HG03097 (cell line): ENCODE results near the gene ACTG2.
"Not testable (repeated sequence)": the region's sequence is repeated elsewhere in the genome, so short reads cannot be mapped to it uniquely, and the experiment has no call there.

Experiments
- ATAC-seq: cut with Tn5 transposase; IDR thresholded peaks from one replicate; pipeline ENCODE4 v1.9.1; 2021; ENCODE audit not compliant: unreplicated experiment, low FRiP score

ACTG2 gene

DNA sequence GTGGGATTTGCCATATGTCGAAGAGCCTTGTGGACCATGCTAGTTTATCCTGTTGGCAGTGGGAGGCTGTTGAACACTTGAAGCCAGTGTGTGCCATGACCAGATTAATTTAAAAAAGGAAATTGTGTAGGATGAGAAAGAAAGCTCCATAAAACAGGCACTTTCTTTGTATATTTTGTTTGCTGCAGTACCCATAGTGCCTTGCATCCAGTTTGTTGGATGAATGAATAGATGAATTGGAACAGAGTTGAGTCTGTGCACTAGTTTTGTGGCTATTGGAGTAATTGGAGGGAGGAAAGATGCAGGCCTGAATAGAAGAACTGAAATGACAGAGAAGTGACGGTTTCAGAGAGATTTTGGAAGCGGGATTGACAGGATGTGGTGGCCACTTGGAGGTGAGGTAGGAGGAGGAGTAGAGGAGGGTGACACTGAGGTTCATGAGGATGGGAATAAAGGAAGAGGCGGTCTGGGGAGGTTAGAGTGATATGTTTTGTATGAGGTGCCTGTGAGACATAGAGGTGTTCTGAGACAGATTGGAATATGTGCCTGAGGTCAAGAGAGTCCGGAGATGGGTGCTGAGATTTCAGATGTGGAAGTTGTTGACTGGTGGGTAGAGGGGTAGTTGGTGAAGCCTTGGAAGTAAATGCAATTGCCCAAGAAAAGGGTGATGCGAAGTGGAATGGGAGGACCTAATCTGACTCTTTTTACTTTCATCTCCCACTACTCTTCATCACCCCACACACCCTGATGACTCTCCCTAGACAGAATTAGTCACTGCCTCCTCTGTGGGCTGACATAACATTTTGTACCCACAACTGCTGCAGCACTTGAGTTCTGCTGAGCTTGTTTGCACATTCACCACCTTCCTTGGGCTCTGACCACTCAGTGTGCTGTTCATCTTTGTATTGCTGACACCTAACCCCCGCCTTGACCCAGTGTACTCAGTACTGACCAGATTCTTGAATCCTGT is 39.0 kb downstream of the ACTG2 start:
- no peak for ATAC-seq

DNA sequence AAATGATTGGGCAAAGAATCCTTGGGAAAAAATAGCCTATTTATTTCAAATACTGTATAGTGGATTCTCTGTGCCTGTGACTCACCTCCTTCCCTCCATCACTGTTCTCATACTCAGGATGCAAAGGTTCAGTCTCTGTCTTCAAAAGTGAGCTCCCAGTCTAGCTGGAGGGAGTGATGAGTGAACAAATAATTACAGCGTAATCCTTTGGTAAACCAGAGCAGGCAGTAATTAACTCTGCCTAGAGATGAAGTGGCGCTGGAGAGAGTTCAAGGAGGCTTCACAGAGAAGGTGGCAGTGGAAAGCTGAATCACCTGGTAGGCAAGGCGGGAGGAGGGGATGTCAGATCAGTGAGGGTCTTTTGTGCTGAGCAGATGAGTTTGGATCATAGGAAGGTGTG is 40.4 kb downstream of the ACTG2 start:
- no peak for ATAC-seq

DNA sequence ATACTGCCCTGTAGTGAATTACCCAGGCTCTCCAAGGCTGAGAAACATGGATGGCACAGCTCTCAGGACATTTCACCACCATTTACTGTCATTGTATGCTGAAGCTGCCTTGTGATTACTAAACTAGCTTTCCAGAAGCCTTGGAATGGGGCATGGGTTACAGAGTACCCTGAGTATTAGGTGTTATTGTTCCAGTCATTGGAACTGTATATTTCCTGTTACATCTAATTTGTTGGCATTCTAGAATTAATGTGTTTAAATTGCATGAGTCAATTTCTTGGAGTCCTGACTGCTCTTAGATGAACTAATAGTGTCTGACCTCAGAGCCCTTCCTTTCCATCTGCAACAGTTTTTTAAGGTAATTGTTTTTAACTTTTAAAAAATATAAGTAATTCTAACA is 42.8 kb downstream of the ACTG2 start:
- no peak for ATAC-seq

DNA sequence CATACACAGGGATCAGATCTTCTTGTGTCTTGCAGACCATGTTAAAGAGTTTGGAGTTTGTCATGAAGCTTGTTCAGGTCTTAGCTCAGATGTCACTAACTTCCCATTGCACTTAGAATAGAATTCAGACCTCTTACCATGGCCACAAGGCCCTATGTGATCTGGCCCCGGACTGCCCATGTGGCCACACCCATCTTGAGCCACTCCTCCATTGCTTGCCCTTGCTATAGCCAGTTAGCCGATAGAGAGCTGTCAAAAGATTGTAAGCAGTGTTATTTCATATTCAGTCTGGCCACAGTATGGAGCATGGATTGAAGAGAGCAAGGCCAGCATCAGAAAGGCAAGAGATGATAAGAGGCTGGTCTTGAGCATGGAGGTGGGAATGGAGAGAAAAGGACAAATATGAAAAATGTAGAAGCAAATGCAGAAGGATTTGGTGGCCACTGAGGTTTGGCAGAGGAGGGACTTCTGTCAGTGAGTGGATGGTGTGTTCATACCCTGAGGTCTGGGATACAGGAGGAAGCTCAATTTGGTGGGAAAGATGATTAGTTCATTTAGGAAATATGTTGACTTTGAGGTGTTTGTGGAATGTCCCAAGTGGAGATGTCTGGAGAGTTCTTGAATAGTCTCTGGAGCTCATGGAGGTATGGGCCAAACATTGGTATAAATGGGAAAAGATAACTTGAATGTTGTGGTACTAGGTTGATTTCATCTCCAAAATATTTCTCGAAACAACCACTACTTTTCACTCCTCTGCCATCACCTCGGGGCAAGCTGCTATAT is 44.5 kb downstream of the ACTG2 start:
- ATAC-seq = no peak

DNA sequence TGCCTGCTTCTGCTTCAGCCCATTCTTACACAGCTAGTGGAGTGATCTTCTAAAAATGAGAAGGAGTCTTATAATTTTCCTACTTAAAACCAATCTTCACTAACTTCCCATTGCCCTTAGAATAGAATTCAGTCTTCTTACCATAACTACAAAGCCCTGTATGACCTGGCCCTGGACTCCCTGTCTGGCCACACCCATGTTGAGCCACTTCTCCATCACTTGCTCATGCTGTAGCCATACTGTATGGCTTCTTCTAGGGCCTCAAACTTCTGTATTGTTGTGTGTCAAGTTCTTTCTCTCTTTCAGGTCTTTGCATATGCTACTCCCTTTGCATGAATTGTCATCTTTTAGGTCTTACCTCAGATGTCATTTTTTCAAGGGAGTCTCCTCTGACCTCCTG is 45.1 kb downstream of the ACTG2 start:
- ATAC-seq = no peak

DNA sequence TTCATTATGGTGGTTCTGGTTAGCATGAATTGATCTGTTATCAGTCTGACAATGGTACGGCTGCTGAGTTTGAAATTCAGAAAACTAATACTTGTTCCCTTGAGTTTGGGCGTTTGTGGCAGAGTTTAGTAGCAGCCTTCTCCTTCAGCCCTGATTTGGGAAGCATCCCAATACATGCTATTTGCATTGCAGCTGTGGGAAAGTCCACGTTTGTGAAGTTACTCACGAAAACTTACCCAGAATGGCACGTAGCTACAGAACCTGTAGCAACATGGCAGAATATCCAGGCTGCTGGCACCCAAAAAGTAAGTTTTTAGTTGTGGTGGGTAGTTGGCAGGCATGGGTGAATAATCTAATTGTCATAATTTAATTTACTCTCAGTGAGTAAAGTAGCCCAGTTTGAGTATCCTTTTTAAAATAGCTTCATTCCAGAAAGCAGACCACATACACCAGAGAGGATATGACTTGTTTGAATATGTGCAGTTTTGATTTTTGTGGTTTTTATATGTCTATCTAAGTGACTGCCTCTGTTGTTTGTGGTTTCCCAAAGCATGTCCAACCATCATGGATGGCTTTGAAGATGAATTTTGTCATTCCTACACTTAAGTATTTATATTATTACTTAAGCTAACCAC is 46.0 kb downstream of the ACTG2 start:
- ATAC-seq = no peak

DNA sequence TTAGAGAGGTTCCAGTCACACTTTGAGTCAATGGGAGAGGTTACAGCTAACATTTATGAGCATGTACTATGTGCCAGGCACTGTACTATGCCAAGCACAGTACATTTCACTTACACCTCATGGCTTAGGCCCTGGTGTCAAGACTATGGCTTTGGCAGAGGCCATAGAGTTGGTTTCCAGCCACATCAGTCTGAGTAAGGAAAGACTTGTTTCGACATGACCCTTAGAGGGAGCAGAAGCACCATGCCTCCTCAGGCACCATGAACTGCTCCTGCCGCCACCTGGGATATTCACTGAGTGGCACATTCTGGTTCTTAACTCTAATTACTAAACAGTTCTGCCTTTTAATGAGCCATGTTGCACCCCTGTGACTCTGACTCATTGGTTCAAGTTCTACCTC is 46.6 kb downstream of the ACTG2 start:
- ATAC-seq = no peak

DNA sequence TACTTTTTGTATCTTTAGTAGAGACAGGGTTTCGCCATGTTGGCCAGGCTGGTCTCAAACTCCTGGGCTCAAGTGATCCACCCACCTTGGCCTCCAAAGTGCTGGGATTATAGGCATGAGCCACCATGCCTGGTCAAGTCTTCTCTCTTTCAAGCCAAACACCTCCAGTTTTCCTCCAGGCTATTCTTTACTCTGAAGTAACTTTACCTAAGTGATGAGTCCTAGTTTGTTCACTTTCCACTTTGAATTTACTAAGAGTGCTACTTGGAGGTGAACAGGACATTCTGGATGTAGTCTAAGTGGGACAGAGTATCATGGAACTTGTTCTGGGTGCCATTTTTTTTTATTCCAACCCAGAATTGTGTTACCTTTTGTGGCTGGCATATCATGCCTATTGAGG is 47.3 kb downstream of the ACTG2 start:
- not testable (repeated sequence) for ATAC-seq

DNA sequence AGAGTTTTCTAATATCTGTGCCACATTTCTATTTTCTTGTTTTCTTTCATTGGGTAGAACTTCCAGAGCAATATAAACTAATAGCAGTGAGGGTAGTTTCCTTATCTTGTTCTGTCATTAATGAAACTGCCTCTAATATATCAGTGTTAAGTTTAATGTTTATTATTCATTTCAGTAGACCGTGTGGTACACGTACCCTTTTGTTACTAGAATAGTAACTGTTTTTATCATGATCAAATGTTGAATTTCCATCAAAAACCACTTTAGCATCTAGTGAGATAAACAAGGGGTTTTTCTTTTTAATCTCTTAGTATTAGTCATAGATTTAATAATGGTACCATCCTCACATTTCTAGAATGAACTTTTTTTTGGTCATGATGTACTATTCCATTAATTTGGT is 49.9 kb downstream of the ACTG2 start:
- ATAC-seq = no peak

DNA sequence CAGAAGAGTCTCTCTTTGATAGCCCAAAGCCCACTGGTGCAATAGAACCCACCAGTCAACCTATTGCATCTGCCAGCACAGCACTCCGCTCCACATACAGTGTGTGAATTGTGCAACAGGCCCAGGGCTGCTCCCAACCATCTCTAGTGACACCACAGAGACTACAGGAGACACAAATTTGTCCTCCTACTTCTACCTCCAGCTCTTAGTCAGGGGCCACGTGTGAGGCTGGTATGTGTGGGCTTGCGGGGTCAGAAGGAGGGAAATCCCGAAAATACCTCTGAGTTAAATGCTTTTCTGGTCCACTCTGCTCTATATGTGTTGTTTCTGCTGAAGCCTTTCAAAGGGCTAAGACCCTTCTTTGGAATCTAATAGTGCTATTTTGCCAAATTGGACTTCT is 51.9 kb downstream of the ACTG2 start:
- no peak for ATAC-seq

DNA sequence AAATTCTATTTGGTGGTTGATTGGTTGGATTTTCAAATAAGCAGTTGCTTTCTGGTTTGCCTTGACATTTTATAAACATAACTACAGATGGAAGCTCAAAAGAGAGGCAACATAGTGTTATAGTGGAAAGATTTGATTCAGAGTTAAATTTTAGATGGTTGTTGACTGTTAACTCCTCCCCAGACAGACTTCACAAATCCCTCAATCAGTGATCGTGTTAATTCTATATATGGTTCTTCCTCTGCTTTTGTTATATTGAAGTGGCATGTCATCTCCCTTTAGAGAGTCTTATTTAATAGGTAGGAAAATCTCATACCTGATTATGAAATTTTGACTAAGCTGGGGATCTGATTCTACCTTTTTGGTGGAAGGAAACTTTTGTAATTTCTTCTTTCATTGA is 53.4 kb downstream of the ACTG2 start:
- no peak for ATAC-seq

DNA sequence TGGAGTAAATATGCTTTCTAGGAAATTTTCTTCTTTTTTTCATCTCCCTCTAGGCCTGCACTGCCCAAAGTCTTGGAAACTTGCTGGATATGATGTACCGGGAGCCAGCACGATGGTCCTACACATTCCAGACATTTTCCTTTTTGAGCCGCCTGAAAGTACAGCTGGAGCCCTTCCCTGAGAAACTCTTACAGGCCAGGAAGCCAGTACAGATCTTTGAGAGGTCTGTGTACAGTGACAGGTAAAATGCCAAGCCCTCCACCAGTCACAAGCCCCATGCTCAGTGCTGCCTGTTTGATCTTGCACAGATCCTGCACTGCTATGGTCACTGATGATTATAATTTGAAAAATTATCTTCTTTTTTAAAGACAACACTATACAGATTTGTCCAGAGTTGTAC is 53.9 kb downstream of the ACTG2 start:
- no peak for ATAC-seq

DNA sequence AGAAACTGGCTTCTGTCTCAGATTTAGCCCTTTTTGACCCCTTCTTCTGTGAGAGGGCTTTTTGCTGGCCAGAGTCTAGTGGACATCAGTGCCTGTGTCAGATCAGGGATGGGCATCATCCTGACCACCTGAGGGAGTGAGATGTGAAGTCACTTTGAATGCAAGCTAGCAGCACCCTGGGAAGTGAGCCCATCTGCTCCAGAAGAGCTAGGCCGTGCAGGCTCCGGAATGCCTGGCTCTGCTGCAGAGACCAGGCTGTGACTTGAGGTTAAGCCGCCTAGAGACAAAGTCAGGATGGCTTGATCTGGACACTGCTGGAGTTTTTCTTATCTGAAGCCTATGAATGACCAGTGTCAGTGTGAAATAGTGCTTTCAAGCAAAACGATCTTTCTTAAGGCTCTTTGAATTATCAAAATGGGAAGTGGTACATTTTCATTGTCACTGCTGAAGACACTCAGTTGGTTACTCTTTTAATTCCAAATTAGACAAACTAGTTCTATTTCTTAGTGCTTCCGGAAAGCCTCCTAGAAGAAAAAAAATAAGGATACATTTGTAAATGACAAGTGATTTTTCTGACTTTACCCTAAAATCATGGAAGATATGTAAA is 54.7 kb downstream of the ACTG2 start:
- no peak for ATAC-seq

DNA sequence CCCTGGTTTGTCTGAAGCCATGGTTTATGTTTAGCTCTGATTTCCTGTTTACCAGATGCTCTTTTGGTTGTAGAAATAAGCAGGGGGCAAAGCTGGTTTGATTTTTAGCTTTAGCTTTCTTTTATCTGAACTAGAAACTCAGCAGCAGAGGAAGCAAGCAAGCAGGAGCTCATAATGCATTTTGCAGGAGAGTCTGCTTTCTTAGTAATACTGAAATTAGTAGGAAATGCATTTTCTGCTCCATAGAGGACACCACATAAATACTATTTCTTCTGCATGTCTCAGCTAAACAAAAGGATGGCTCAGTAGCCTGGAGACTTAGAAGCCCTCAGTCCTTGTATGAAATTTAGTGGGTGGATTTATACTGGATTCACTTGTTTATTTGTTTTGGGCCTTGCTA is 57.0 kb downstream of the ACTG2 start:
- ATAC-seq = no peak

DNA sequence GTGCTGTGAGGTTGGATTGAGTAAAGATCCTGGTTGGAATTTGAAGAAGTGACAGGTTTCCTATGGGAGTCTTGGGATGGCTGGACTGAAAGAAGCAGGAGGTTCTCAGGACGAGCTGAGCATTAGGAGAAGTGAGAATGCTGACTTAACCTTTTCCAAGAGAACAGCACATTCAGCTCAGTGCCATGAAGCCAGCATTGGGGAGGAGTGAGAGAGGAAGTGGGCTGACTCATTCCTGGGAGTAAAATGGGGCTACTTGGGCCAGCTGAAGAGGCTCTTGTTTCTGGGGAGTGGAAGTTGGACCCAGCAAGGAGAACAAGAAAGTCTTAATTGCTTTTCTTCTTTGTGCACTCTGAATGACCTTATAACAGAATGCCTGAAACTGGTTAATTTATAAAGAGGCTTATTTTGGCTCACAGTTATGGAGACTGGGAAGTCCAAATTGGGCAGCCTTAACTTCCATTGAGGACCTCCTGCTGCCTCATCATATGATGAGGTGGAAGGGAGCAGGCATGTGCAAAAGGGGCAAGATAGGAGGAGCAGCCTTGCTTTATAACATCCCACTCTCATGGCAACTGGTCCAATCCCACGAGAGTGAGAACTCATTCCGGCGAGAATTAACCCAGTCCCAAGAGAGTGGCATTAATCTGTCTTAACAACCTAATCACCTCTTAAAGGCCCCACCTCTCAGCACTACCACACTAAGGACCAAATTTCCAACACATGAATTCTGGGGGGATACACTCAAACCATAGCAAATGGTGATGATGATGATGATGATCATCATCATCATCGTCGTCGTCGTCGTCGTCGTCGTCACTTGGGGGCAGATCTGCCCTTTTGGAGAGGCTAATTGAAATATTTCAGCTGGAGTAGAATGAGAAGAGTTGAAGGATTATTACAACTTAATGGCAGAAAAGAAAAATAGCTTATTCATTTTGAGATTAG is 60.0 kb downstream of the ACTG2 start:
- no peak for ATAC-seq

DNA sequence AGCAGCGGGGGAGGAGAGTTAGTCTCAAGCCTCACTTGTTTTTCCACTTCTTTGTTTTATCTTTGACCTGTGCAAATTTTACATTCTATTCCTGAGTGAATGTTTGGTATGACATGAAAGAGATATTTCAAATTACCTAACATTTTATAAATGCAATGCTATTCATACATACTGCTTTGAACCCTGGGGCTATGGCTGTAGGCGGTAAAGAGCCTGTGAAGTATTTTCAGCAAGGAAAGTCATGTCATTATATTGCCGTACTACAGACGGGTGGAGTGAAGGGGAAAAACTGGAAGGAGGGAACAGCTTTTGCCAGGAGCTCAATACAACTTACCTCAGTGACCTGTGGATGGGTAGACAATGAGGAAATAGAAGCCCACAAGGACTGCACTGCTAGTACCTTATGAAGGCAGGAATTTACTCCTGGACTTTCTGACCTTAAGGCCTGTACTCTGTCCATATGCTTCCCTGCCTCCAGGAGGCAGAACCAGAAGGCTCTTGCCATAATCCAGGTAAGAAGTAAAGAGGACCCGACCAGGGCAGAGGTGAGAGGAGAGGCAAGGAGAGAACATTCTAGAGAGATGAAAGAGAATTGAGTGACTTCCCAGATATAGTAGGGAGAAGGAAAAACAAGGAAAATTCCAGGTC is 63.5 kb downstream of the ACTG2 start:
- no peak for ATAC-seq

DNA sequence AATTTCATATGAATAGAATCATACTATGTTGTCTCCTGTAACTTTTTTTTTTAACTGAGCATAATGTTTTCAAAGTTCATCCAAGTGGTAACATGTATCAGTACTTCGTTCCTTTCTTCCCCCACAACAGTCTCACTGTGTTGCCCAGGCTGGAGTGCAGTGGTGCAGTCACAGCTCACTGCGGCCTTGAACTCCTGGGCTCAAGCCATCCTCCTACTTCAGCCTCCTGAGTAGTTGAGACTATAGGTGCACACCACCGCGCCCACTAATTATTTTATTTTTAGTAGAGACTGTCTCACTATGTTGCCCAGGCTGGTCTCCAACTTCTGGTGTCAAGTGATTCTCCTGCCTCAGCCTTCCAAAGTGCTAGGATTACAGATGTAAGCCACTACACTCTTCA is 68.5 kb downstream of the ACTG2 start:
- ATAC-seq = no peak

DNA sequence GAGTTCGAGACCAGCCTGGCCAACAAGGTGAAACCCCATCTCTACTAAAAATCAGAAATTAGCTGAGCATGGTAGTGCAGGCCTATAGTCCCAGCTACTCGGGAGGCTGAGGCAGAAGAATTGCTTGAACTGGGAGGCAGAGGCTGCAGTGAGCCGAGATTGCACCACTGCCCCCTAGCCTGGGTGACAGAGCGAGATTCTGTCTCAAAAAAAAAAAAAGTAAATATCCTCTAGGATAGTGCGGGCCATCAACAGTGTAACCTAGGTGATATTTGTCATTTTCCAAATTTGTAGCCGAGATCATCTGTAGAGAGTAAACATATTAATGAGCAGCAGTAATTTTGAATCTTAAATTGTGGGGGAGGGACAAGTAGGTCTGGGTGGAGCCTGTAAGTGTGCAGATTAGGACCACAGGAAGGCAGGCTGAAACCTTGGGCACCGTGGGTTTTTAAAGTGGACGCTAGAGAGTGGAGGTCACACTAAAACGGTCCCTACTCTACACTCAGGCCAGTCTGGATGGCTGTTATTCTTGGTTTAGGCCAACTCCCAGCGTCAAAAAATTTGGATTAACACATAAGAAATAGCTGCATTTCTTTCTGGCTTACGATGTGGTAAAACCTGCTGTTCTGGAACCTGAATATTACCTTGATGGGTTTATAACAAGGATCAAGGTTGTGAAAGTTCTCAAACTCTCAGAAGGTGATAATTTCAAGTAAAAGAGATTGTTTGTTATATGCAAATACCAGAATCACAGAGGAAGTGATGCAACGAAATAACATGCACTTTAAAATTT is 69.2 kb downstream of the ACTG2 start:
- no peak for ATAC-seq

DNA sequence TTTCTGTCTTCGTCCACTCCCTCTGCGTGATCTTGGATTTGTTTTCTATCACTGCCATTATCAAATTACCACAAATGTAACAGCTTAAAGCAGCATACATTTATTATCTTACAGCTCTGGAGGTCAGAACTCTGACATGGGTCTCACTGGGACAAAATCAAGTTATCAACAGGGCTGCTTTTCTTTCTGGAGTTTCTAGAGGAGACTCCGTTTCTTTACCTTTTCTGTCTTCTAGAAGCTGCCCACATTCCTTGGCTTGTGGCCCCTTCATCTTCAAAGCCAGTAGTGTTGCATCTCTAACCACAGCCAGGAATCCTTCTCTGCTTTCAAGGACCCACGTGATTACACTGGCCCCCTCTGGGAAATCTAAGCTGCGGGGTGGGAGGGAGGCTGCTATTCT is 70.0 kb downstream of the ACTG2 start:
- ATAC-seq = no peak
